COLO668 (cell line): ENCODE results near the gene AASDH.
"Not testable (repeated sequence)": the region's sequence is repeated elsewhere in the genome, so short reads cannot be mapped to it uniquely, and the experiment has no call there.

Experiments
- DNase-seq: peaks from one replicate; lab custom pipeline; 2025; ENCODE audit not compliant: unreplicated experiment; lab: John Stamatoyannopoulos, UW

Gene AASDH

GRCh38 chr4:56391270-56391669, 4.0 kb upstream of the AASDH start:
- no peak for DNase-seq

GRCh38 chr4:56389558-56389957, 2.3 kb upstream of the AASDH start:
- DNase-seq, result no peak

- no peak for DNase-seq
Measured at GRCh38 chr4:56388306-56388705, 1.0 kb upstream of the AASDH start.

- DNase-seq, result no peak
Measured at GRCh38 chr4:56386091-56386490, 1.2 kb downstream of the AASDH start.

- no peak for DNase-seq
Measured at GRCh38 chr4:56375458-56375857, 11.8 kb downstream of the AASDH start.

GRCh38 chr4:56374956-56375355, 12.3 kb downstream of the AASDH start:
- no peak for DNase-seq

GRCh38 chr4:56372774-56373173, 14.5 kb downstream of the AASDH start:
- DNase-seq, result no peak

- no peak for DNase-seq
Measured at GRCh38 chr4:56371426-56372220, 15.7 kb downstream of the AASDH start.

GRCh38 chr4:56370377-56370776, 16.9 kb downstream of the AASDH start:
- DNase-seq, result no peak

GRCh38 chr4:56362981-56363380, 24.3 kb downstream of the AASDH start:
- not testable (repeated sequence) for DNase-seq

GRCh38 chr4:56360071-56360470, 27.2 kb downstream of the AASDH start:
- no peak for DNase-seq

GRCh38 chr4:56356650-56357049, 30.6 kb downstream of the AASDH start:
- no peak for DNase-seq

GRCh38 chr4:56348576-56348975, 38.7 kb downstream of the AASDH start:
- DNase-seq, result no peak

GRCh38 chr4:56345458-56345857, 41.8 kb downstream of the AASDH start:
- DNase-seq, result no peak

GRCh38 chr4:56342746-56343145, 44.5 kb downstream of the AASDH start:
- no peak for DNase-seq

- DNase-seq, result no peak
Measured at GRCh38 chr4:56330691-56331090, 56.6 kb downstream of the AASDH start.

GRCh38 chr4:56326363-56326762, 60.9 kb downstream of the AASDH start:
- DNase-seq, result no peak

- DNase-seq, result no peak
Measured at GRCh38 chr4:56324011-56324610, 63.2 kb downstream of the AASDH start.

- DNase-seq, result no peak
Measured at GRCh38 chr4:56323327-56323726, 64.0 kb downstream of the AASDH start.

GRCh38 chr4:56321251-56321650, 66.0 kb downstream of the AASDH start:
- DNase-seq, result no peak

- DNase-seq, result no peak
Measured at GRCh38 chr4:56320293-56320692, 67.0 kb downstream of the AASDH start.

- DNase-seq, result no peak
Measured at GRCh38 chr4:56318555-56318954, 68.7 kb downstream of the AASDH start.

GRCh38 chr4:56317749-56318148, 69.5 kb downstream of the AASDH start:
- DNase-seq, result no peak
